Osteoblast (primary cell): ENCODE data around the gene ZMYND19. TPM values are rescaled to one million over a fixed set of nuclear protein-coding genes. Genes with fewer than 3 reads are reported as not detected.

Experiments
- DNase-seq: peaks from one replicate; pipeline ENCODE4 v3.0.0; 2011; ENCODE audit warnings: low spot score, mixed read lengths; ENCODE audit not compliant: insufficient read length; ENCODE audit errors: missing footprints
- H2AFZ ChIP-seq: 2 replicates; pipeline ENCODE4 v1.6.0; 2011; ENCODE audit warnings: mild to moderate bottlenecking, low read length
- H3K27ac ChIP-seq: 2 replicates; pipeline ENCODE4 v1.5.1; 2011; ENCODE audit warnings: mild to moderate bottlenecking, low read depth, low read length, moderate library complexity
- H3K27me3 ChIP-seq: 2 replicates; pipeline ENCODE4 v1.6.0; 2012; ENCODE audit warnings: mild to moderate bottlenecking, control low read depth, inconsistent platforms, low read length, moderate library complexity; ENCODE audit not compliant: insufficient read depth
- H3K36me3 ChIP-seq: 2 replicates; pipeline ENCODE4 v1.5.1; 2011; ENCODE audit warnings: mild to moderate bottlenecking, low read length, control low read depth, moderate library complexity; ENCODE audit not compliant: insufficient read depth
- H3K4me1 ChIP-seq: 2 replicates; pipeline ENCODE4 v1.5.1; 2011; ENCODE audit warnings: mild to moderate bottlenecking, low read length, control low read depth, moderate library complexity; ENCODE audit not compliant: insufficient read depth
- H3K4me2 ChIP-seq: 2 replicates; pipeline ENCODE4 v1.6.0; 2011; ENCODE audit warnings: mild to moderate bottlenecking, low read length; ENCODE audit not compliant: insufficient read depth
- H3K4me3 ChIP-seq: fragments of 200-600 bp; sonication (generic); 3 replicates; pipeline ENCODE4 v1.5.1; 2012; ENCODE audit warnings: mild to moderate bottlenecking, low read length, inconsistent platforms; ENCODE audit not compliant: insufficient read depth
- H3K79me2 ChIP-seq: 2 replicates; pipeline ENCODE4 v1.6.0; 2012; ENCODE audit warnings: mild to moderate bottlenecking, low read length, control low read depth, inconsistent platforms; ENCODE audit not compliant: insufficient read depth
- H3K9me3 ChIP-seq: 2 replicates; pipeline ENCODE4 v1.5.1; 2011; ENCODE audit warnings: low read depth, low read length, control low read depth
- H4K20me1 ChIP-seq: 2 replicates; pipeline ENCODE4 v1.6.0; 2012; ENCODE audit warnings: mild to moderate bottlenecking, low read length, control low read depth; ENCODE audit not compliant: insufficient read depth
- total RNA-seq: library from RNA; depleted of rRNA; stranded (reverse); fragments of >200 nt; gene quantifications from 2 replicates; pipeline ENCODE4 v1.2.3, GENCODE V29; 2012
- TF ChIP-seq, protein P1 (sequence below): IDR thresholded peaks from 2 replicates; pipeline ENCODE4 v1.5.1; 2011; ENCODE audit warnings: mild to moderate bottlenecking, low read depth, low read length, moderate library complexity; ENCODE audit errors: extremely low read depth

ZMYND19 gene
- total RNA-seq, 1 donor = 10.5 TPM

DNA sequence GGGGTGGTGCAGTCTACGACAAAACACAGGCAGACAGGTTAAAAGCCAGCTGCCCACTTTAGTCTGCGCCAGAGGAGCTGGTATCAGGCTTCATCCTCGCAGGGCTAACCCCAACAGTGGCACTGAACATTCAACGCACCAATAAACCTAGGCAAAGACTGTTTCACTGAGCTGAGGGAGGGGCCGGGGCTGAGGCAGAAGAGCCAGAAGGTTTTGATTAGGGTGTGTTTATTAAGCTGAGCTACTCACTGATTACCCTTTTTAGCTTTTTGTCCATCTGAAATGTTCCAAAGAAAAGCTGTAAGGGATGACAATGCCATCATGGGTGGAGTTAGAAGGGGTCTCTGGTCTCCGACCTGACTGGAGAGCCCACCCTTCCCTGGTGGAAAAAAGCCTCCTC is 1.4 kb downstream of the ZMYND19 start:
- H3K79me2 ChIP-seq = peaks cover 44% of the 10 kb centered on the region
- no peaks in the 10 kb centered on the region for H3K27me3 ChIP-seq
- peak; percentile 31 for DNase-seq
- no peaks in the 10 kb centered on the region for H3K9me3 ChIP-seq
- peaks cover 9% of the 10 kb centered on the region for H3K4me1 ChIP-seq
- peaks cover 17% of the 10 kb centered on the region for H4K20me1 ChIP-seq
- H3K36me3 ChIP-seq = peaks cover 29% of the 10 kb centered on the region
- H2AFZ ChIP-seq = no peak overlapping the region
- H3K27ac ChIP-seq = no peak overlapping the region
- TF ChIP-seq, protein P1, sequence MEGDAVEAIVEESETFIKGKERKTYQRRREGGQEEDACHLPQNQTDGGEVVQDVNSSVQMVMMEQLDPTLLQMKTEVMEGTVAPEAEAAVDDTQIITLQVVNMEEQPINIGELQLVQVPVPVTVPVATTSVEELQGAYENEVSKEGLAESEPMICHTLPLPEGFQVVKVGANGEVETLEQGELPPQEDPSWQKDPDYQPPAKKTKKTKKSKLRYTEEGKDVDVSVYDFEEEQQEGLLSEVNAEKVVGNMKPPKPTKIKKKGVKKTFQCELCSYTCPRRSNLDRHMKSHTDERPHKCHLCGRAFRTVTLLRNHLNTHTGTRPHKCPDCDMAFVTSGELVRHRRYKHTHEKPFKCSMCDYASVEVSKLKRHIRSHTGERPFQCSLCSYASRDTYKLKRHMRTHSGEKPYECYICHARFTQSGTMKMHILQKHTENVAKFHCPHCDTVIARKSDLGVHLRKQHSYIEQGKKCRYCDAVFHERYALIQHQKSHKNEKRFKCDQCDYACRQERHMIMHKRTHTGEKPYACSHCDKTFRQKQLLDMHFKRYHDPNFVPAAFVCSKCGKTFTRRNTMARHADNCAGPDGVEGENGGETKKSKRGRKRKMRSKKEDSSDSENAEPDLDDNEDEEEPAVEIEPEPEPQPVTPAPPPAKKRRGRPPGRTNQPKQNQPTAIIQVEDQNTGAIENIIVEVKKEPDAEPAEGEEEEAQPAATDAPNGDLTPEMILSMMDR = no peak
- H3K4me2 ChIP-seq = peak overlapping the region; percentile 92
- H3K4me3 ChIP-seq = peak overlapping the region; percentile 84

DNA sequence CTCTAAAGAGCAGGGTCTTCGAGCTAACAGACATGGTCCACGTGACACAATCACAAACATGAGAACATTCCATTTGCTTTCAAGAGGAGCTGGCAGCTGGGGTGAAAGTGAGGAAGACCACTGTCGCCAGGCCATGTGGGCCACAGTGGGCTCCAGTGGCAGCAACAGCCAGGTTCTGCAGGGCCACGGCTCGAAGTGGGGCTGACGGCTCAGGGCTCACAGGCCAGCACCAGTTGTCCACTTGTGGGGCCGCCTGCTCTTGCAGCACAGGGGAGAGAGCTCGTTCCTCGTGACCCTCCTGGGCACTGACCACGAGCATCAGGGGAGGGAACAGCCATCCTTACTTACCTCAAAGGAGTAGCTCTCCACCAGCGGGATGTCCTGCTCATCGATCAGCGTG is 2.0 kb downstream of the ZMYND19 start:
- H3K36me3 ChIP-seq = peaks cover 35% of the 10 kb centered on the region
- H3K4me2 ChIP-seq = no peak overlapping the region

DNA sequence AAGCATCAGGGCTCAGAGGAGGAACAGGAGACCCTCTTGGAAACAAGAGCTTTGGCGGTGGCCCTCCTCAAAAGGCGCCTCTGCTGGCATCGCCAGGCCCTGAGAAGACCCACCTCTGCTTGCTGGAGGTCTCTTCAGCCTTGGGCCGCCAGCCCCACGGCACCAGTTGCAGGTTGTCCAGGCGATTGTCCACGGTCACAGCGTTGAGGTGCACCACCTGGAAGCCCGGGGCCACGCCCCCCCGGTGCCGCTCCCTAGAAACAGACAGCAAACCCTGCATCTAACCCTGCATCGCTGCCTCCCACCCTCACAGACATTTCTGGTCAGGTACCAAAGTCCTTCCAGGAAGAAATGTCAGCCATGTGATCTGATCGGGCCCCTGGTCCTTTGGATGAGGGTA is 3.5 kb downstream of the ZMYND19 start:
- peaks cover 51% of the 10 kb centered on the region for H3K79me2 ChIP-seq
- H3K27me3 ChIP-seq = no peaks in the 10 kb centered on the region
- peaks cover 43% of the 10 kb centered on the region for H3K36me3 ChIP-seq
- no peak overlapping the region for H3K4me3 ChIP-seq
- H3K4me2 ChIP-seq = no peak overlapping the region
- H2AFZ ChIP-seq = no peak overlapping the region
- H3K27ac ChIP-seq = no peak overlapping the region
- TF ChIP-seq, protein P1 = no peak
- H3K9me3 ChIP-seq = no peaks in the 10 kb centered on the region
- peaks cover 9% of the 10 kb centered on the region for H3K4me1 ChIP-seq
- peaks cover 17% of the 10 kb centered on the region for H4K20me1 ChIP-seq
- DNase-seq = peak; percentile 26

More for the DNA sequence above, 2.0 kb downstream of the ZMYND19 start:
- peaks cover 50% of the 10 kb centered on the region for H3K79me2 ChIP-seq
- TF ChIP-seq, protein P1 = no peak
- peak; percentile 42 for DNase-seq
- H3K9me3 ChIP-seq = no peaks in the 10 kb centered on the region
- H2AFZ ChIP-seq = no peak overlapping the region
- peaks cover 9% of the 10 kb centered on the region for H3K4me1 ChIP-seq
- H3K27me3 ChIP-seq = no peaks in the 10 kb centered on the region
- no peak overlapping the region for H3K4me3 ChIP-seq
- H3K27ac ChIP-seq = no peak overlapping the region
- H4K20me1 ChIP-seq = peaks cover 17% of the 10 kb centered on the region

DNA sequence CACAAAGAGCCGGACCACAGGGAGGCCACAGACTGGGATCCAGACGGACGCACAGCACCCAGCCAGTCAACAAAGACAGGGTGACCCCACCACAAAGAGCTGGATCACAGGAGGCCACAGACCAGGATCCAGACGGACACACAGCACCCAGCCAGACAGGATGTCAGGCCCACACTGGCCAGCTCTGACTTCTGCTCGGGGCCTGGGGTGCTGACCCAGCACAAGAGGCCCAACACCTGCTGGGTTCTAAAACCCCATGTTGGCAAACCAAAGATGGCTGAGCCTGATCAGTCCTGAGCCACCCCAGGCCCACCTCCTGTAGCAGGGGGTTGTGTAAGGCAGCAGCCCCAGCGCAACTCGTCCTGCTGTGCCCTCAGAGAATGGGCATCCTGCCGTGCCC is 6.4 kb downstream of the ZMYND19 start:
- peaks cover 9% of the 10 kb centered on the region for H3K4me1 ChIP-seq
- no peak overlapping the region for H3K27ac ChIP-seq
- no peak overlapping the region for H3K4me2 ChIP-seq
- no peak overlapping the region for H2AFZ ChIP-seq
- H3K27me3 ChIP-seq = no peaks in the 10 kb centered on the region
- no peak overlapping the region for H3K4me3 ChIP-seq
- H3K9me3 ChIP-seq = no peaks in the 10 kb centered on the region
- peaks cover 10% of the 10 kb centered on the region for H4K20me1 ChIP-seq
- DNase-seq = peak; percentile 11
- TF ChIP-seq, protein P1 = no peak
- H3K79me2 ChIP-seq = peaks cover 41% of the 10 kb centered on the region
- H3K36me3 ChIP-seq = peaks cover 46% of the 10 kb centered on the region
